ENCODE measurements around the gene PLCB2.

PLCB2 gene

DNA sequence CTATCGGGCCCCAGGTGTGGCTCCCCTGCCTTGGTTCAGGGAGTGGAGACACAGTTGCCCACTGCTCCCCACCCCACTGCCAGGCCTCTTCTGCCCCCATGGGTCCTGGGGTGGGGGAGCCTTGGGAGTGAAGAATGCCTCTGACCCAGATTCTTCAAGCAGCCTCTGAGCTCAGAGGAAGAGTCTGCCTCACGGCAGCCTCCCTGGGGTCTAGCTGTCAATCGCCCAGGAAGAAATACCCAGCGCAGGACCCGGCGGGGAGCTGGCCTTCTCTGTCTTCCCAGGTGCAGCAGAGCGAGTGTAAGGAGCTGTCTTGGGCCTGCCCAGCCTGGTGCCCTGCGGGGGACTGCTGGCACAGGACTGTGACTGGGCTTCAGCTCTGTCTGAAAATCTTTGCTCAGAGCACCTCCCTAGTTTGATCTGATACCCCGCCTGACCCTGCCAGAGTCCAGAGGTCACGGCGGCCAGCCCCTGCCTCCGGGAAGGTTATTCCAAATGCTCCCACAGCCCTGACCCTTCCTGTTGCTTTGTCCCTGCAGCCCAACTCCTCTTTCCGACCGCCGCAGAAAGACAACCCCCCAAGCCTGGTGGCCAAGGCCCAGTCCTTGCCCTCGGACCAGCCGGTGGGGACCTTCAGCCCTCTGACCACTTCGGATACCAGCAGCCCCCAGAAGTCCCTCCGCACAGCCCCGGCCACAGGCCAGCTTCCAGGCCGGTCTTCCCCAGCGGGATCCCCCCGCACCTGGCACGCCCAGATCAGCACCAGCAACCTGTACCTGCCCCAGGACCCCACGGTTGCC is 35.9 kb downstream of the PLCB2 start:
- no peak for DNase-seq (ENCODE audit: low read depth)

DNA sequence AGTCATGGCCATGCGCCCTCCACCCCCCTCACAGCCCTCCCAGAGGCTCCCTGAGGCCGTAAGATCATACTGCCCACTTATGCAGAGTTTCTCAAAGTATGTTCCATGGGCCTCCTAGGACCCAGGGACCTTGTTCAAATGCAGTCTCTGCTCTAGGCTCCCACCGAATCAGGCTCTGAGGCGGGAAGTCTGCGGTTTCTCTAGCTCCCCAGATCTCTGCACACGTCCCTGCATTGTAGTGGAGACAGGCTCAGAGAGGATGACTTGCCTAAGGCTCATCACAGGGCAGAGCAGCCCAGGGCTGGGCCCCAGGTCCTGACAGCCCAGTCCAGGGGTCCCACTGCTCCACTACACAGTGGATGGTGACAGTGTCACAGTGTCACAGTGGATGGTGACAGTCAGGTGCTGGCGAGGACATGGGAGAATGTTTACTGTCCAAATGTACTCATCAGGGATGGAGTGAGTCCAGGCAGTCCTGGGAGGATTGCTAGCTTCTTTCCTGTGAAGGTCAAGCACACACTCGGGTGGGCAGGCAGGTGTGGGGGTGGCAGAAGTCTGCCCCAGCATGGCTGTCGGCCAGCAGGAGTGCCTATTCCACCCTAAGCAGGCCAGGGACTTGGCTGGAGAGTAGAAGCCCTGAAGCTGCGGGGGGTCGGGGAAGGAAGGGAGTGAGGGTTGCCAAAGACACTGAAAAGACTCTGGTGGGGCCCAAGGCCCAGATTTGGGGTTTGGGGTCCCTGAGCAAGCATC is 37.3 kb downstream of the PLCB2 start:
- no peak for DNase-seq (ENCODE audit: low read depth)

DNA sequence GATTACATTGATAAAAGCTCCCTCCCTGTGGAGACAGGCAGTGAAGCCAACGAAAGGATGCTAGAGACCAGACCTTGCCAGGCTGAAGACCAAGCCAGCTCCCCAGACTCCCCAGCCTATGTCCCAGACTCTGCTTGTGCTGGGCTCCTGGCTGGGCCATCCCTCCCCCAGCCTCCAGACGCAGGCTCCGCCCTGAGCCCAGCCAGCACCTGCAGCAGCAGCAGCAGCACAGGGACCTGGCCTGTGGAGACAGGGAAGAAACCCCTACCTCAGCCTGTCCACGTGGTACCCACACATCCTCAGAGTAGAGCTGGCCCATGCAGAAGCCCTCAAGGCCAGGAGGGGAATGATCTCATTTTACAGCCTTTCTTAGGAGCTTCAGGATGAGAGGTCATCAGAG is 38.1 kb downstream of the PLCB2 start:
- DNase-seq (ENCODE audit: low read depth) = no peak

DNA sequence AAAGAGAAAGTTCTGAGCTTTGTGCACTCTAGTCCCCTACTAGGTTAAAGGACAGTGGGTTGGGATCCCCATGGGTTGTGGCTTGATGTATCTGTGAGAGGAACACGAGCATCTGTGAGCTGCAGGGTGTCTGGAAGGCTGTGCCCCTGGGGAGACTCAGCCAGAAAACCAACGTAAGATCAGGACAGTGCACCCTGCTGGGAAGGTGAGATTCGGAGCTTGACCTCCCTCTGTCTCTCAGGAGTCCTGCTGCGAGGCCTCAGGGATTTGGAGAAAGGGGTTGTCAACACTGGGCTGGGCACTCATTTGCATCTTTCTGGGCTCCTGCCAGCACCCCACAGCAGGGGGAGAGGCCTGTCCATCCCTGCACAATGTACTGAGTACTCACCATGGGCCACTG is 40.1 kb downstream of the PLCB2 start:
- DNase-seq (ENCODE audit: low read depth) = no peak

DNA sequence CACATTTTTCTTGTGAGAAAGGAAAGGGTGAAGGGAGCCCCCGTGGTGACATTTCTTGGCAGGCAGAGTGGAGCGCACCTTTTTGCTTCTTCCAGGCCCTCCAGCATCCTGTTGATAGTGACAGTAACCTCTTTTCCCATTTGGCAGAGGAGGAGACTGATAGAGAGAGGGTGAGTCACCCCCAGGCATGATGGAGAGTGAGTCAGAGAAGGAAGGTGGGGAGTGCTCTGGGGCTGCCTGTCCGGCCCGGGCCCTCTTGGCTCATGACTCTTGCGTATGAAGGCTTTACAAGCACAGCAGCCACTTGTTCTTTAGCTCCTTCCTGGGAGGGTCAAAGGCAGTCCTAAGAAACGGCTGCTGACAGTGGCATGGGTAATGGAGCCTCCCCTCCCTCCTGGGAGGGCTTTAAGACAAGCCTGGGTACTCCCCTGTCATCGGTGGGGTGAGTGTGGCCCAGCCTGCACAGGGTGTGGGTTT is 40.9 kb downstream of the PLCB2 start:
- DNase-seq (ENCODE audit: low read depth) = no peak

DNA sequence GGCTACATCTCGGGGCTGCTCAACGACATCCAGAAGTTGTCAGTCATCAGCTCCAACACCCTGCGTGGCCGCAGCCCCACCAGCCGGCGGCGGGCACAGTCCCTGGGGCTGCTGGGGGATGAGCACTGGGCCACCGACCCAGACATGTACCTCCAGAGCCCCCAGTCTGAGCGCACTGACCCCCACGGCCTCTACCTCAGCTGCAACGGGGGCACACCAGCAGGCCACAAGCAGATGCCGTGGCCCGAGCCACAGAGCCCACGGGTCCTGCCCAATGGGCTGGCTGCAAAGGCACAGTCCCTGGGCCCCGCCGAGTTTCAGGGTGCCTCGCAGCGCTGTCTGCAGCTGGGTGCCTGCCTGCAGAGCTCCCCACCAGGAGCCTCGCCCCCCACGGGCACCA is 41.9 kb downstream of the PLCB2 start:
- DNase-seq (ENCODE audit: low read depth) = no peak

DNA sequence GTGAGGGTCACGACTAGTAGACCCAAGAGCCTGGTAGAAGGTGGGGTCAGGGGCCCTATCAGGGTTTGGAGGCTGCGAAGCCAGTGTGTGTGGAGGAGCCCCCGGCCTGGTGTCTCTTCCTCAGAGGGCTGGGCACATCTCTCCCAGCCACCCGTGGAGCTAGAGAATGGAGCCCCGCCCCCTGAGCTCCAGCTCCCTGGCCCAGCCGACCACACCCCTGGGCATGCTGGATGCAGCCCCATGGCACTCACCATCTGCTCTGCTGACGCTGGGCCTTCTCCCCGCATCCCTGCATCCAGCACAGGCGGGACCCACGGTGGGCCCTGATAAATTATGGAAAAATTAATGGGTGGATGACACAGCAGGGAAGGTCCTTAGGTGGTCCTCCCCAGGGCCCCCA is 42.4 kb downstream of the PLCB2 start:
- no peak for DNase-seq (ENCODE audit: low read depth)

DNA sequence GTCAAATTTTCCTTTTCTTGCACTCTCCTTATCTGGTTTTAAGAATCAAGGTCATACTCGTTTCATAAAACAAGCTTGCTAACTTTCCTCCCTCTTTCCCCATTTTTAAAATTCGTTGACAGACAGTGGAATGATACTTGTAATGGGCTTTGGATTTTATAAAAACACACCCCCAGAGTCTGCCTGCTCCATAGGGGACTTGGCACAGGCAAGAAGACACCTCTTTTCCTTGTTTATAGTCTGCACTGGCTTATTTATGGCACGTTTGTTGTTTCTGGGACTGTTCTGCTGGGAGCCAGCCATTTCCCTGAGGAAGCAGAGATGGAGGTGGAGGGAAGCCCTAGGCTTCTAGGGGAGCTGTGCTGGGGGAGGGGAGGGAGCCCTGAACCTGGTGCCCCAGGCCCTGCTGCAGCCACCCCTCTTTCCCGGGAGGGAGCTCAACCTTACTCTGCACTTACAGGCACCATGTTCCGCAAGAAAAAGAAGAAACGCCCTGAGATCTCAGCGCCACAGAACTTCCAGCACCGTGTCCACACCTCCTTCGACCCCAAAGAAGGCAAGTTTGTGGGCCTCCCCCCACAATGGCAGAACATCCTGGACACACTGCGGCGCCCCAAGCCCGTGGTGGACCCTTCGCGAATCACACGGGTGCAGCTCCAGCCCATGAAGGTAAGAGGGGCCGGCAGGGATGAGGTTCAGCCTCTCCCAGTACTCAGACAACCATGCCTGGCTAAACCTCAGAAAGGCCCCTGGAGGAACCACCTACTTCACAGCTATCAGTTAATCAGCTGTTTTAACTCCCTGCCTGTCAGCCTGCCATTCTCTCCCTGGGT is 43.2 kb downstream of the PLCB2 start:
- DNase-seq (ENCODE audit: low read depth) = no peak

DNA sequence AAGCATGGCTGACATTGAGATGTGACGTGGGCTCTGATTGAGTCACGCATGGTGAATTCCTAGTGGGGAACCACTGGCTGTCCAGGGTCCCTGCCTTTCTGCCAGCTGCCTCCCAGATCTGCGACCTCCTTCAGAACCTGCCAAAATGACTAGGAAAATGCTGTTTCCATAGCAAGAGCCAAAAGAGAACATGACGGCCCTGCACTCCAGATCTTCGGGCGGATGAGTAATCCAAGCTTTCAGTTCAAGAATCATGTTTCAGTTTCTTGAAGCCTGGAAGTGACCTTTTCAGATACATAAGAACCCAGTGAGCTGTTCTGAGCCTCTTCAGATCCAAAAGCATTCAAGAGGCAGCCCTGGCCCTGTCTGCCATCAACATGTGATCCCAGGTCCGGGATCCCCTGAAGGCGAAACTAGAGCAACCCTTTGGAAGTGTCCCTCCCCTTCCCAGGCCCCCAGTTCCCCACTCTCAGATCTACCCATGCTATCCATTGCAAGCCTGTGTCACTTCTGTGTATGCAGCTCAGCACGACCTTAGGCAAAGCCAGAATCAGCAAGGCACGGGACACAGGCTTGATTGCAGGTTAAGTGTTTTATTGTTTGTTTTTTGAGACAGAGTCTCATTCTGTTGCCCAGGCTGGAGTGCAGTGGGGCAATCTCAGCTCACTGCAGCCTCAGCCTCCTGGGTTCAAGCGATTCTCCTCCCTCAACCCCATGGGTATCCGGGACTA is 44.5 kb downstream of the PLCB2 start:
- DNase-seq (ENCODE audit: low read depth) = no peak

DNA sequence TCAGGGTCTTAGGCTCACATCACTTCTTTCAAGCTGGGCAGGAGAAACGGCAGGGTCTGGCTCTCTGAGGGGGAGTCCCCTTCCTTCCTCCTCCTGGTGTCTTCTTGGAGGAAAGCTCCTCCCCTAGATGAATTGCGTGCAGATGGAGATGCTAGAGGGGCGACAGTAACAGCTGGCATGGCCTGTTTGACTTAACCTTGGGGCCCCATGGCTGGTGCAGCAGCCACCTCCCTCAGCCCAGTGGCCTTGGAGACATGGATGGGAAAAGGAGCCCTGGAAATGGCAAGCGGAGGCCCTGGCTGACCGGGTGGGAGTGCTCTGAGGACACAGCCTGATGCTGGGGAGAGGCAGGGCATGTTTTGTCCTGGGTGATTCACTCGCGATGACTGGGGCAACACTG is 48.7 kb downstream of the PLCB2 start:
- no peak for DNase-seq (ENCODE audit: low read depth)

DNA sequence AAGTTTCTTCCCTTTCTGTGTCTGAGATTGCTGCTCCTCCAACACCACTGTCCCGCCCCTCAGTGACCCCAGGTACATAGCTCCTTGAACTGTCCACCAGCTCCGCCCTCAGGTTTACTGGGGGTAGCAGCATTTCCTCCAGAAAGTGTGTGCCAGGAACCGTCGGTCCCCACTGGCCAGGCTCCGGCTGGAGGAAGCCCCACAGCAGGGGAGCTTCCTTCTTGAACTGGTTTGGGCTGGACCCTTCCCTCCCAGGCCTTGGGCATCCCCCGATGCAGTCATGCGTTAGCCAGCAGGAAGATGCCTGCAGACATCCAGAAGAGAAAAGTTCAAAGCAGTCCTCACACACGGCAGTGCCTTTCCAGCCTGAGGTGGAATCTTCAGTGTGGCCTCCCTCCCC is 49.2 kb downstream of the PLCB2 start:
- no peak for DNase-seq (ENCODE audit: low read depth)

DNA sequence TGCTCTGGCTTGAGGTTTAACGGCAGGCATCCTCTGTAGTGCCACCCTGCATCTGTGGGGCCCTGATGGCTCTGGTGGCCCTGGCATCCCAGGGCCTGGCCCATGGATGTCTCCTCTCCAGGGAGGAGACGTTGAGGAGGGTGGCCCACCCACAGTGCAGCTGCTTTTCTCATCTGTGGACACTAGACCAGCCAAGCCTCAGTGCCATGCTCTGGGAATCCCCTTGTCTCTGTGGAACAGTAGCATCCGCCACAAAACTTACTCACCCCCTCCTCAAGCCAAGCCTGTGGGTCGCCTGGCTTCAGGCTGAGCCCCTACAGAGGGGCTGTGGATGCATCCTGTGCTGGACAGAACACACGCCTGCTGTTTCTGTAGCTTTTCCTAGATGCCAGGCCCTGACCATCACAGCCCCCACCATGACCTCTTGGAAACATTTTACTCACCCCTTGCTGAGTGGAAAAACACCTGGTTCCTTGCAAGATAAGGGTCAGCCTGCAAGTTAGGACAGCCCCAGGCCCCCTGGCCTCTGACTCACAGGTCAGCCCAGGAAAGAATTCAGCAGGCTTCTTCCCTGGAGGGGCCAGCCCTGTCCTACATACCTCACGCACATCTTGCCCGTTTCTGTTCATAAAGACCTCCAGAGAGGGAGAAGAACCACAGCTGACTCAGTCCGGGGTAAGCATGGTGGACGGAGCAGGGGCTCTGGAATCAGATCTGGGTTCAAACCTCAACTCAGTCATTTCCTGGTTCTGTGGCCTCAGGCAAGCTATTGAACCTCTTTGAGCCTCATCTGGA is 49.9 kb downstream of the PLCB2 start:
- no peak for DNase-seq (ENCODE audit: low read depth)

DNA sequence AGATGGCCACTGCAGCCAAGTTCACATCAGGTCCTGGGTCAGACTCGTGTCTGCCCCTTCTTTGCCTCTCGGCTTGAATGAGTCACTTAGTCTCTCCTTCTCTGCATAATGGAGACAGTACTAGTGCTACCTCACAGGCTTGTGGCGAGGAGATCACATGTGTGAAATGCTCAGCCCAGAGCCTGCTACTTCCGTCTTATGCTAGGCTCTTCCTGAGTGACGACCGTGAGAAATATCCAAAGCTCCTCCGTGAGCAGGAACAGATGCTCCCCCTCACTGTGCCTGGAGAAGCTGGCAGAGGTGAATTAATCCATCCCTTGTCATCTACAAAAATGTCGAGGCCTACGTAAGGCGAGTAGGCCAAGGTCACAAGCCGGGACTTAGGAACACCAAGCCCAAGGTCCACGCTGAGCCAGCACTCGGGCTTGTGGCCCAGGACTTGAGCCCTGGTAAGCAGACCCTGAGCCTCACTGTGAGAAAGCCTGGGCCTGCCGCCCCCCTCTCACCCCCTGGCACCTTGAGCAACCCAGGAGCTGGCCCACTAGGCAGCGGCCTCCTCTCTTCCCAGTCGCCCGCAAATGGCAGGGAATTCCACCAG is 51.0 kb downstream of the PLCB2 start:
- DNase-seq (ENCODE audit: low read depth) = no peak

DNA sequence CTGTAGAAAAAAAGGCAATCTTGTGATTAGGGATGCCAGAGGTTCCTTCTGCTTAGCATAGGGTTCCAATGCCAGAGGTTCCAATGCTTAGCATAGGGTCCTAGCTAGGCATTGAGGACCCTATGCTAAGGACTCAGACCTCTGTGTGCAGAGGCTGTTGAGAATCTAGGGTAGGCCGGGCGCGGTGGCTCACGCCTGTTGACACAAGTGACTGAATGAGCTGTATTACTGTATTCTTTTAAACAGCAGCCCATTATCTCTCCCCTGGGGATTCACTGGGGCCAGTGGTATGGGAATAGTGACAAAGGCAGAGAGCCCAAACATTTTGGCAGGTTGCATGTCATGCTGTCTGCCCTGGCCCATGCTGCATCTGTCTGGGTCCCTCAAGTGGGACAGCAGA is 52.7 kb downstream of the PLCB2 start:
- DNase-seq (ENCODE audit: low read depth) = no peak

DNA sequence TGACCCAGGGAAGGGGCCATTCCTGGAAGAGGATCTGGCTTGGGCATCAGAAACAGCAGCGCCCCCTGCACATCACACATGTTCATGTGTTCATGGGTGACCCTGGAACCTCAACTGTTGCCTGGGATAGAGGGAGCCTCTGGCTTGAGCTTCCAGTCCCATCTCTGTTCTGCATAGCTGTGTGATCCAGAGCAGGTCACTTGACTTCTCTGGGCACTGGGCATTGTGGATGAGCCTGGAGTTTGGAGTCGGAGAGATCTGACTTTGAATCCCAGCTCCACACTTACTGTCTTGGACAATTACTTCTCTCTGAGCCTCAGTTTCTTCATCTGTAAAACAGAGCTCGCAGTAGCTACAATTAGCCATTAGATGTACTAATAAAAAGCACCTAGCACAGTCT is 53.3 kb downstream of the PLCB2 start:
- DNase-seq (ENCODE audit: low read depth) = no peak

DNA sequence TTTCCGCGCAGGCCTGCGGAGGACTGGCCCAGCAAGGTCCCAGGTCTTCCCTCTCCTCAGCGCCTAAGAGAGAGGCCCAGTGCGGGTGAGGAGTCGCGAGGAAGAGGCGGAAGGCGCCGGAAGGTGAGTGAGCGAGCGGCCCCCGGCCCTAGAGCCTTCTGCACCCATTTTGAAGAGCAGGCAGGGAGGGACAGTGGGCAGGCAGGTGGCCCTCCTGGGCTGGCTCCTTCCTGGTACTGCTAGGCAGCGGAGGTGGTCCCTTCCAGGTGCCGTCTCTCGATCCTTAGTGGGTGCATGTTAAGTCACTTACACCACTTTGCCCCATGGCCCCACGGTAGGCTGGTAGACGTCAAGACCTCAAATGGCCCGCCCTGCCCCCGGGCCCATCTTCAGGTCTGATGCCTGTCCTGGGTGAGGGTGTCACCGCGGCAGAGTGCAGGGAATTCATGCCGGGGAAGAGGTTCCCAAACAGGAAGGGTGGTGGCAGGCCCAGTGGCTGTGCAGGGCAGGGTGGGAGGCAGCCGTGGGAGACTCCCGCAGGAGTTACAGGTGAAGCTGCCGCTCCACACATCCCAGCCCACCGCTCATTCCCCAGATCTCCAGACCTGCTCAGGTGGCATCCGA is 54.5 kb downstream of the PLCB2 start:
- DNase-seq (ENCODE audit: low read depth) = no peak

DNA sequence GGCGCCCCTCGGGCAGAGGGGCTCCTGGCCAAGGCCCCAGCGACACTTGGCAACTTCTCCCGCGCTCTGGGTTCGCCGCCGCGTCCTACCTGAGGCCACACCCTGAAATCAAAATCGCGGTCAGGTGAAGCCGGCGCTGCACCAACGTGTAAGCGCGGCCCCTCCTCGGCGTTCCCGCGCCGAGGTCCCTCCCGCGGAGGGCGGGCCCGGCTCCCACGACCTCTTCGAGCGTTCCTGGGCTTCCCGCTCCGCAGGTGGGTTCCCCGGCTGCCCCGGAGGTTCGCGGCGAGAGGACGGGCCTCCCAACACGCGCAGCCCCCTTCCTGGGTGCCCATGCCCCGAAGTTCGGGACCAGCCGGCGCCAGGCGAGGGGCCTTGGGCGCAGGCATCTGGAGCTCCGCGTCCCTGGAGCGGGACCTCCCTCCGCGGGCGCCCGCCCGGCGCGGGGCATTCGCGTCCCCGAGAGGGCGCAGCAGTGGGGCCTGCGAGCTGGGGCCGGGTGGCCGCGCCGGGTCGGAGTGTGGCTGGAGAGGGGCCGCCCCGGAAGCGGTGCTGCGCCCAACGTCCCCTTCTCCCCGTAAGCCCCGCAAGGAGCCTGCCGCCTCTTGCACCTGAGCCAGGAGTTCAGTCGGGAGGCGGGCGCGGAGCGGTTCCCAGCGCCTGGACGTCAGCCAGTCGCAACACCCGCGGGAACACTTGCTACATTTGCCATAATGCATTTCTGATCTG is 55.1 kb downstream of the PLCB2 start:
- DNase-seq (ENCODE audit: low read depth) = no peak

DNA sequence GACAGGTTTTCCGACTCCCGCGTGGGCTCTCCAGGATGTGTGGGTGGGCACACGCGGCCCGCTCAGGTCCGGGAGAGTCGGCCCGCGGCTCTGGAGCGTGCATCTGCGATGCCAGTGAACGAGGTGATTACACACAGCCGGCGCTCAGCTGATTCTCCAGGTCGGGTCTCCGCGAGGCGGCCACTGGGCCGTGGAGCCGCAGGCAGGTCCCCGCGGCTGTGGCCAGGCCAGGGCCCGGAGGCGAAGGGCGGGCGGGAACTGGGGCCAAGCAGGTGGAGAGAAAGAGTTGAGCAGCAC is 55.6 kb downstream of the PLCB2 start:
- no peak for DNase-seq (ENCODE audit: low read depth)

DNA sequence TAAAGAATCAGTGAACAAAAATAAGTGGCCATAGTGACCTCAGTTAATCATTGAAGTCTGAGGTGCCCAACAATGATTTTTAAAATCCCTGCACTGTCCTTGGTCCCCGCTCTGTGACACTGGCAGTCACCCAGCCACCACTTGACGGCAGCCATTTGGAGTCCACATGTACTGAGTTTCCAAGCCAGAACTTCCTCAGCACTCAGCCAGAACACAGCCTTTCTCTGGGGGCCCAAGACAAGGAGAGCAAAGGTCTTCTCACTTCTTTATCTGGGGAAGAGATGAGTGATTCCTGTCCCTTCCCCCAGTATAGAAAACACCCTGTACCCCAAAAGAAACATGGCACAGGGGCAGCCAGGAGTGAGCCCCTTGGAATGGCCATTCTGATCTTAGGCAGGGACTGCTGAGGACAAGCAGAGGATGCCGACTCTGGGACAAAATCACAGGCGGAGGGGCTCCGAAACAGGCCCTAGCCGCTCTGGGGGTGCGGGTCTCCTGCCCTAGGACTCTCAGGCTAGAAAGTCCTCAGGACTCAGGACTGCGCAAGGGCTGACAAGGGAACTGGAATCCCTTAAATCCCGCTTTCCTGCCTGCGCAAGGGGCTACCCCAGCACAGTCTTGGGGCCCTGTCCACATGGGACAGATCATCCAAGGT is 56.1 kb downstream of the PLCB2 start:
- no peak for DNase-seq (ENCODE audit: low read depth)

Data from activated T-helper 9 cell treated with anti-CD3 and anti-CD28 coated beads, Interleukin-2, amount 50 U/mL, for 16 hours (primary cell).